GM21717 (cell line): ENCODE data around the gene GALNTL6.
"Not testable (repeated sequence)": the region's sequence is repeated elsewhere in the genome, so short reads cannot be mapped to it uniquely, and the experiment has no call there.

ENCODE experiments used
- ATAC-seq: cut with Tn5 transposase; IDR thresholded peaks from one replicate; pipeline ENCODE4 v1.9.1; 2021; ENCODE audit warnings: mild to moderate bottlenecking, moderate library complexity; ENCODE audit not compliant: unreplicated experiment

Gene GALNTL6

GRCh38 chr4:172842779-172843178, 1029.6 kb downstream of the GALNTL6 start:
- no peak for ATAC-seq

GRCh38 chr4:172843192-172843591, 1030.0 kb downstream of the GALNTL6 start:
- no peak for ATAC-seq

DNA sequence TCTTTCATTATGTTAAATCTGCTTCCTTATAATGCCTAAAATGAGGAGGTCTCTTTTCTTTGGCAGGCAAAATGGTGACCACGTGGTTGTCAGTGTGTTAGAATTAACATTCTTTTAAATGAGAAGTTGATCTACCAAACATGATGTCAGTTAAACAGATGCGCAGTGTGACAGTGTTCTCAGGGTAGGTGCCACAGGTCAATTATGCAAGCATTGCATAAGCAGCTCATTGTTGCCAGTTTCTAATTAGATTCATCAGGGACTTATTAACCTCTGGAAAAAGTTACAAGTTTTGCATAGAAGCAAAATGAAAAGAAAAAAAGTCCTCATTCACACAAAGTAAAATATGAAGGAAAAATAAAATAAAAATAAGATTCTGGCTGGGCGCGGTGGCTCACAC, 1031.4 kb downstream of the GALNTL6 start:
- ATAC-seq: no peak

DNA sequence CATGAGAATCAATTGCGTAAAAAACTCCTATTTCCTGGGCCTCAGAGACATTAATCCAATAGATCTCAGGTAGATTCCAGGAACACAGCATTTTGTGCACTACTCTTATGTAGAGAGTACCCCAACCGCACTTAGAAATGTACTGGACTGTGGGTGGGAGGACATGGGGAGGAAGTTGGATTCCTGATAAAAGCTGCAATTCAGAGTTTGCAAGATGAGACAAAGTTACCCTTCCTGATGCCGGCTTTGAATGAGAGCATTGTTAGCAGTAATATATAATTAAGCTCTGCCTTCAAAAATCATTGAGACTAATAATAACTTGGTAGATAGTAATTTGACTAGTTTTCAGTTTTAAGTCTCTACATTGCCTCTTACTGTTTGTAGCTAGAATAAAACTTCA, 1032.1 kb downstream of the GALNTL6 start:
- no peak for ATAC-seq

GRCh38 chr4:172850838-172851237, 1037.6 kb downstream of the GALNTL6 start:
- no peak for ATAC-seq

DNA sequence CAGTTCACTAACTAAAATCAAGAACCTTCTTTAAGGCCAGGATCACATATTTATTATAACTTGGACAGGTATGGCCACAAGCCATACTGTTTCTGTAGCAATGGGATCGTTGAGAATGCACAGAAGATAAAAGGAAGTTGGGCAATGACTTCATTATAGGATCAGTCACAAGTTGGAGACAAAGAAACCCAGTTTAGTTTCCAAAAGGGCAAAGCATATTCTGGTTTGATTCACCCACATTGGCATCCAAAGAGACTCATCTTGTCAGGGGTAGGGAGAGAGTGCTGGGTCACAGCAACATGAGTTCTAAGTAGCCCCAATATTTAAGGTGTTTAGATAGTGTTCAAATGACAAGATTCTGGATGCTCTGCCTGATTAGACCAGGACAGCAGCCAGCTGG, 1038.3 kb downstream of the GALNTL6 start:
- ATAC-seq: no peak

DNA sequence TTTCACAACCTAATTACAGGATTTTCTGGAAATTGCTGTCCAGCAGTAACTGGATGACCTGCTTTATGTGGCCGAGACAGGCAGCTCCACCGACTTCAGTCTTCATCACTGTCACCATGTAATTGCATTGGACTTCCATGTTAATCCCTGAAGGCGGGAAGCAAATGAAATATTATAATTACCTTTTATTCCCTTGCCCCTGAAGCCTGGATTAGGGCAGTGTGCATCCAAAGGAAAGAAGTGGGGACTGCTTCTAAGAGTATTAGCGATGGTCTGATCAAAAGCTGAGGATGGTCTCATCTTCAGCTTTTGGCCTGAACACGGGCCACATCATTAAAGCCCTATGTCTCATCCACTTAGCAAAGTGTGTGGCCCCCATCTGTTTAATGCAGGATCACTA, 1043.8 kb downstream of the GALNTL6 start:
- no peak for ATAC-seq

DNA sequence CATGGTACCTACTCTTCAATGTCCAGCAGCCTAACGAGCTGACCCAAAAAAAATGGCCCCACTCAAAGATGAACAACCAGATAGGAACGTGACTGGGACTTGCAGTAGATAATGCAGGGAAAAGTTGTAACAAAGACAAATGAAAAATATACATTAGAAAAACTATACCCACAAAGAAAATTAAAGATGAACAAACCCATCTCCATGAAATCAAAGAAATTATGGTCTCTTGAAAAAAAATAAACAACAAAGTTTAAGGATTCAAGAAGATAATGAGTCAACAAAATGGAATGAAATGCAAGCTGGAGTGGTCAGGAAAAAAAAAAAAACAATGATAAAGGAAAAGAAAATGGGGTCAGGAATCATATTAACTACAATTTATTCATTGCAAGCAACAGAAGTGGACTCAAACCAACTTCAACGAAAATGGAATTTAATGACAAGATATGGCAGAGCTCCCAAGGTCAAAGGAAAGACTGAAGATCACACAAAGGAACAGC, 1045.6 kb downstream of the GALNTL6 start:
- ATAC-seq: no peak

DNA sequence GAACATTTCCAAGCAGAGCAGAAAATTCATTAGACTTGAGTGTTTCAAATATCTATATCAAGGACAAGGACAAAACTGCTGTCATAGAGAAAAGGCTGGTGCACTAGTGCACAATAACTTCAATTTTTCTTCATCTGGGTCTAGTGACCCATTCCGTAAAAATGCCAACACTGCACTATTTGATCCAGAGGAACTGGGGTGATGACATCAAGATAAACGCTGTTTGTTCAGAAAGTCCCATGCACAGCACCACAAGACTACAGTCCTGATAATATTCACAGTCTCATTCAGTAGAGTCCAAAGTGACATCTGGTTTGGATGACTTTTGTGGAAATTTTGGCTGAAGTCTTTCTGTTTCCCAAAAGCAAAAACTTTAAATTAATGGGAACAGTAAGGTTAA, 1051.9 kb downstream of the GALNTL6 start:
- no peak for ATAC-seq

GRCh38 chr4:172865531-172866127, 1052.4 kb downstream of the GALNTL6 start:
- ATAC-seq: no peak

- no peak for ATAC-seq
These were observed 1053.2 kb downstream of the GALNTL6 start for GRCh38 chr4:172866421-172866820.

DNA sequence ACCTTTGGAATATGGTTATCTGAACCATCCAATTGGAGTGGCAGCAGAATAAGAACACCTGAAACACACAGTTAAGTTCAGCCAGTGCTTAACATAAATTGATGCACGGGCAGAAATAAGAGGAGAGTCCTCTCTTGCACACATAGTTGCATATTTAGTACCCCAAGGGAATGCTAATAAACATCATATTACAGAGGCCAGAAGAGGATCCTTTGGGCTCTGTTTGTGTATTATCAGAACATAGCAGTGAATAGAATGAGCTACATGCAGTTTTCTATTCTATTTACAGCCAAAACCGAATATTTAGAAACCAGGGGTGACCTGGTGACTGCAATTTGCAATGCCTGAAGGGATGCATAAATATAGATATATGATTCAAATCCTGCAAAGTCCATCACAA, 1054.6 kb downstream of the GALNTL6 start:
- ATAC-seq: no peak

DNA sequence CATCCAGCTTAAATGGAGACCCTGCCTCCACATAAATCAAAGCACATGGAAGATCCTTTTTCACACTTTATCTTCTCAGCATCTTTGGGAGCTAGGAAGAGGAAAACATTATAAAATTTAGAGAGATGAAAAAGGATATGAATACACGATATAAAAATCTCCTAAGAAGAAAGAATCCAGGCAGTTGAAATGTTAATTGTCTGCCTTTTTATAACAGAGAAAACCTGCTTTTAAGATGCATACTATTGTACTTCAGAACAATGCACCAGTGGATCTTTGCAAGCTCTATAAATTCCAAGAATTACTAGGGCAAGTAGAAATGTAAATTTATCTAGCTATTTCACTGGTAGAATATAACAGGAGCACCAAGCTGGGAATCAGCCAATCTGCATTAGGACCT, 1055.1 kb downstream of the GALNTL6 start:
- ATAC-seq: no peak

GRCh38 chr4:172869621-172870268, 1056.5 kb downstream of the GALNTL6 start:
- no peak for ATAC-seq

GRCh38 chr4:172871381-172871780, 1058.2 kb downstream of the GALNTL6 start:
- ATAC-seq: no peak

DNA sequence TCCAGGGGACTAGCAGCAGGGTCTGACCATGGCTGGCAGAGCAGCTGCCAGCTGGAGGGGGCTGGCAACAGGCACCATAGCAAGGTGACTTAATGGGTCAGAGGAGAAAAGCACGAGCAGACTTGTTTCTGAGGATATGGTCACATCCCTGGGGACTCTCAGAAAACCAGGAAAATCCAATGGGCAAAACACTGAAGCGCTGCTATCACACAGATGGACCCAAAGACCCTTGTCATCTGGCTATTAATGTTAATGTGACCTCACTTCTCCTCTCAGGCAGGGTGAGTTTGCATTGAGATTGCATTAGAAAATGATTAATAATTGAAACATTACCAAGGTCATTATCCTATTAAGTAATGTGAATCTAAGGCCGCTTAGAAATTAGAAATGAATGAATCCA, 1061.7 kb downstream of the GALNTL6 start:
- no peak for ATAC-seq

GRCh38 chr4:172876394-172876793, 1063.2 kb downstream of the GALNTL6 start:
- no peak for ATAC-seq

DNA sequence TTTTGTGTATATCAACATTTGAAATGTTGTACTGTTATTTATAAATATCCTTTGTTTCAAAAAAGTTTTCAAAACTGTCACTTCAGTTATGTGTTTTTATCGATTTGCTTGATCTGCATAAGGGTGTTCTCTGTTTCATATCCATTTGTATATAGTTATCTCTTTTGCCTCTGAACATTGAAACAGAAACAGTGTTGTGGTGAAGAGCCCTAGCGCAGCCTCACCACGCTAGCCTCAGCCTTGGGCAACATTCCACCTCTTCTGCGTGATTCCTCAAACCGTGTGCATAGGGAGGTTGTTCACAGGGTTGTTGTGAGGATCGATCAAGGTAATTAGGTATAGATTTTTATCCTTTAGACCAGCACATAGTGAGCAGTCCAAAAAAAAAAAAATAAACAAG, 1068.4 kb downstream of the GALNTL6 start:
- no peak for ATAC-seq

DNA sequence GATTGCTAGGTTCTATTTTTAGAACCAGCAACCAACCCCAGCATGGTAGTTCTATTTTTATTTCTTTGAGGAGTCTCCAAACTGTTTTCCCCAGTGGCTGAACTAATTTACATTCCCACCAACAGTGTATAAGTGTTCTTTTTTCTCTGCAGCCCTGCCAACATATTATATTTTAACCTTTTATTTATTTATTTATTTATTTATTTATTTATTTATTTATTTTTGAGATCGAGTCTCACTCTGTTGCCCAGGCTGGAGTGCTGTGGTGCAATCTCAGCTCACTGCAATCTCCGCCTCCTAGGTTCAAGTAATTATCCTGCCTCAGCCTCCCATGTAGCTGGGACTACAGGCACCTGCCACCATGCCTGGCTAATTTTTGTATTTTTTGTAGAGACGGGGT, 1074.2 kb downstream of the GALNTL6 start:
- not testable (repeated sequence) for ATAC-seq

GRCh38 chr4:172887959-172888358, 1074.8 kb downstream of the GALNTL6 start:
- ATAC-seq: no peak

- ATAC-seq: no peak
These were observed 1079.1 kb downstream of the GALNTL6 start for GRCh38 chr4:172892300-172892699.

DNA sequence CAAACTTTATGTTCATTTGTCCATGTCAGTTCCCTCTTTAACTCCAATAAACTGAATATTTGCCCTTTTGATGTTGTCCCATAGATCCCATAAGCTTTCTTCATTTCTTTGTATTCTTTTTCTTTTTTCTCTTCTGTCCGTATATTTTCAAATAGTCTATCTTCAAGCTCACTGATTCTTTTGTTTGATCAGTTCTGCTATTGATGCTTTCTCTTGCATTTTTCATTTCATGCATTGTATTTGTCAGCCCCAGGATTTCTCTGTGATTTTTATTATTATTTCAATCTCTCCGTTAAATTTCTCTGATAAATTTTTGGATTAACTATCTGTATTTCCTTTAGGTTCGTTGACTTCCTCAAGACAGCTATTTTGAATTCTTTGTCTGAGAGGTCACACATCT, 1082.5 kb downstream of the GALNTL6 start:
- no peak for ATAC-seq

- ATAC-seq: no peak
These were observed 1083.8 kb downstream of the GALNTL6 start for GRCh38 chr4:172897046-172897445.
